Mesothelial cell of epicardium (in vitro differentiated cells): ENCODE data around the gene DUSP2. TPM values are rescaled to one million over a fixed set of nuclear protein-coding genes. Genes with fewer than 3 reads are reported as not detected.

Experiments
- DNase-seq, 2 experiments: peaks; one replicate each; pipeline ENCODE4 v3.0.0; 2021; ENCODE audit warnings: low spot score in 2 of 2; ENCODE audit not compliant: unreplicated experiment in 2 of 2
- H3K27ac Mint-ChIP-seq: 2 replicates; pipeline ENCODE4 v1.8.0; 2021; ENCODE audit warnings: mixed read lengths
- H3K27me3 Mint-ChIP-seq: 2 replicates; pipeline ENCODE4 v1.8.0; 2021; ENCODE audit warnings: low read depth, mixed read lengths
- H3K36me3 Mint-ChIP-seq: 2 replicates; pipeline ENCODE4 v1.8.0; 2021; ENCODE audit warnings: mixed read lengths
- H3K4me1 Mint-ChIP-seq: 2 replicates; pipeline ENCODE4 v1.8.0; 2021; ENCODE audit warnings: mixed read lengths
- H3K4me3 Mint-ChIP-seq: 2 replicates; pipeline ENCODE4 v1.8.0; 2021; ENCODE audit warnings: mild to moderate bottlenecking, moderate library complexity, mixed read lengths
- H3K9me3 Mint-ChIP-seq: 2 replicates; pipeline ENCODE4 v1.8.0; 2021; ENCODE audit warnings: mixed read lengths
- total RNA-seq: library from RNA; stranded (reverse); gene quantifications from 3 replicates; pipeline ENCODE4 v1.2.1, GENCODE V29; 2021
- TF ChIP-seq, protein P1 (sequence below): fragments of 200-600 bp; sonication (generic); IDR thresholded peaks from one replicate; pipeline ENCODE4 v1.5.0; 2021; ENCODE audit warnings: antibody characterized with exemption; ENCODE audit not compliant: unreplicated experiment

Gene DUSP2
- total RNA-seq, 1 donor from 2014 or later = 42.7 TPM

DNA sequence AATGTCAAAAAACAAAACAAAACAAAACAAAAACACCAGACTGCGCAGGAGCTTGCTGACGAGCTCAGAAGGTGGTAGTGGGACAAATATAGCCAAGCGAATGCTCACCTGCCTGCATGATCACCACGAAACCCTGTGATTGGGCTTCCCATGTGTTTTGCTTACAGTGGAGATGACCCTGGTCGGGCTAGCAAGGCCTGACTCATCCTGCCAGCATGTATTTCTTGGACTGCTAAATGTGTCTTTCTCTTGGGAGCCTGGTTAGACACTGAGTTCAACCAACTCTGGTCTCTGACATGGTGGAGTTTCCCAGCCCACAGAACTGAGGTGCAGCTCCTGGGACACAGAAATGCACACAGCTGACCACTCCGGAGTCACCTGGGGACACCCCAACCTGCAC lies 30.7 kb upstream of the DUSP2 start:
- no peak overlapping the region for H3K27ac Mint-ChIP-seq
- no peak for DNase-seq

DNA sequence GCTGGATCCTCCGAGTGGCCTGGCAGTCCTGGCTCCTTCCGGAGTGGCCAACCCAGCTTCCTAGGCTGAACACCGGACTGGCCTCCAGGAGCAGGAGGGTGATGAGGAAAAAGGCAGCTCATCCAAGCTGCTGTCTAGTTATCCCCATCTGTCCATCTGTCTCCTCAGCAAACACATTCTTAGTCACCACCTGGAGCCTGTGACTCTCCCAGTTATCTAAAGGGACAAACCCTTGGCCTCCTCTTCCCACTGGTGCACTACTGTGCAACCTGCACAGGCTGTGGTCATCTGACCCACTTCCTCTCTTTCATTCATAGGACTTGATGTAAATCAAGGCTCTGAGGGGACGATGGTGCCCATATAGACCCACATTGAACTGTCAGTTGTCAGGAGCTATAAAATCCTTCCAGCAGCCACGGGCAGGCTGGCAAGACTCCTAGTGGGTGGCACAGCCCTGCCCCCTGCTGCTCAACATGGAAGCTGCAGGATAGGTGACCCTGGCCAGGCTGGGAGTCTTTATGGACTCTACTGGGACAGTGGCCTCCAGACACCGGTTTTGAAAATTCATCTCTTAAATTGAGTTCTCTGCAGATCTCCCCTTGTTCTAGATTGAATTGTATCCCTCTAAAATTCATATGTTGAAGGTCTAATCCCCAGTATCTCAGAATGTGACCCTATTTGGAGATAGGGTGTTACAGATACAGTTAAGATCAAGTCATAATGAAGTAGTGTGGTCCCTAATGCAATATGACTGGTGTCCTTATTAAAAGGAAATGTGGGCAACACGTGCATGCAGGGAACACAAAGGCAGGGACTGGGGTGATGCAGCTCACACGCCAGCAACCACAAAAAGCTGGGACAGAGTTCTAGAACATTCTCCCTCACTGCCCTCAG lies 29.3 kb upstream of the DUSP2 start:
- peaks cover 9% of the 10 kb centered on the region for H3K4me1 Mint-ChIP-seq
- no peak overlapping the region for H3K27ac Mint-ChIP-seq
- no peak overlapping the region for H3K4me3 Mint-ChIP-seq
- TF ChIP-seq, protein P1, sequence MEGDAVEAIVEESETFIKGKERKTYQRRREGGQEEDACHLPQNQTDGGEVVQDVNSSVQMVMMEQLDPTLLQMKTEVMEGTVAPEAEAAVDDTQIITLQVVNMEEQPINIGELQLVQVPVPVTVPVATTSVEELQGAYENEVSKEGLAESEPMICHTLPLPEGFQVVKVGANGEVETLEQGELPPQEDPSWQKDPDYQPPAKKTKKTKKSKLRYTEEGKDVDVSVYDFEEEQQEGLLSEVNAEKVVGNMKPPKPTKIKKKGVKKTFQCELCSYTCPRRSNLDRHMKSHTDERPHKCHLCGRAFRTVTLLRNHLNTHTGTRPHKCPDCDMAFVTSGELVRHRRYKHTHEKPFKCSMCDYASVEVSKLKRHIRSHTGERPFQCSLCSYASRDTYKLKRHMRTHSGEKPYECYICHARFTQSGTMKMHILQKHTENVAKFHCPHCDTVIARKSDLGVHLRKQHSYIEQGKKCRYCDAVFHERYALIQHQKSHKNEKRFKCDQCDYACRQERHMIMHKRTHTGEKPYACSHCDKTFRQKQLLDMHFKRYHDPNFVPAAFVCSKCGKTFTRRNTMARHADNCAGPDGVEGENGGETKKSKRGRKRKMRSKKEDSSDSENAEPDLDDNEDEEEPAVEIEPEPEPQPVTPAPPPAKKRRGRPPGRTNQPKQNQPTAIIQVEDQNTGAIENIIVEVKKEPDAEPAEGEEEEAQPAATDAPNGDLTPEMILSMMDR = peak; percentile 87
- peaks cover 11% of the 10 kb centered on the region for H3K9me3 Mint-ChIP-seq
- peak; percentile 53 to 83 for DNase-seq
- no peaks in the 10 kb centered on the region for H3K36me3 Mint-ChIP-seq
- H3K27me3 Mint-ChIP-seq = peaks cover 12% of the 10 kb centered on the region

More for the DNA sequence above, 30.7 kb upstream of the DUSP2 start:
- Mint-ChIP-seq H3K36me3 (no peaks in the 10 kb centered on the region), H3K4me3 (no peak overlapping the region), H3K9me3 (no peaks in the 10 kb centered on the region), H3K27me3 (peaks cover 12% of the 10 kb centered on the region), H3K4me1 (peaks cover 10% of the 10 kb centered on the region)
- TF ChIP-seq, protein P1 = no peak

DNA sequence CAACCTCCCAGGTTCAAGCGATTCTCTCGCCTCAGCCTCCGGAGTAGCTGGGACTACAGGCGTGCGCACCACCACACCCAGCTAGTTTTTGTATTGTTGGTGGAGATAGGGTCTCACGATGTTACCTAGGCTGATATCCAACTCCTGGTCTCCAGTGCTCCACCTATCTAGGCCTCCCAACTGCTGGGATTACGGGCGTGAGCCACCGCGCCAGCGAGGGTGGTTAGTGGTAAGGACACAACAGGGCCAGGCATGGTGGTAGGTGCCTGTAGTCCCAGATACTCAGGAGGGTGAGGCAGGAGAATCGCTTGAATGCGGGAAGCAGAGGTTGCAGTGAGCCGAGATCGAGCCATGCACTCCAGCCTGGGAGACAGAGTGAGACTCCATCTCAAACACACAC lies 26.6 kb upstream of the DUSP2 start:
- Mint-ChIP-seq H3K9me3 (peaks cover 15% of the 10 kb centered on the region), H3K27ac (no peak overlapping the region), H3K27me3 (peaks cover 7% of the 10 kb centered on the region), H3K4me3 (no peak overlapping the region), H3K4me1 (peaks cover 7% of the 10 kb centered on the region), H3K36me3 (no peaks in the 10 kb centered on the region)
- DNase-seq = no peak
- TF ChIP-seq, protein P1 = no peak

DNA sequence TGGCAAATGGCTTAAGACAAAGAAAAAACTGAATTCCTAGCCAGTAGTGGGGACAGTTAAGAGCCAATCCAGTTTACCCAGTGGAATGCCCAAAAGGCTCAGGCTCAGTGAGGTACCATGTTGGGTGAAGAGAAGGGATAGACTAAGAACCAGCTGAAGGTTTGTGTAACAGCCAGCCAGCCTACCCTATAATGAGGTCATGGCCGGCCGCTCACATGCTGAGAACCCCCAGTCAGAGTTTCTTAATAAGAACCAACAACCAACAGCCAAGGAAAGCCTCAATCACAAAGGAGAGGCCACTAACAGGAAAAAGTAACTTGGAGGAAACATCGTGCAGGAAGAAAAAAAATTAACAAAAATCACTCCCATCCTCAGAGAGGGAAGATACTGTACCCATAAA lies 25.4 kb upstream of the DUSP2 start:
- Mint-ChIP-seq H3K27me3 (no peaks in the 10 kb centered on the region), H3K4me1 (peaks cover 7% of the 10 kb centered on the region), H3K4me3 (no peak overlapping the region), H3K9me3 (peaks cover 15% of the 10 kb centered on the region), H3K27ac (no peak overlapping the region), H3K36me3 (no peaks in the 10 kb centered on the region)
- no peak for DNase-seq
- TF ChIP-seq, protein P1 = no peak

DNA sequence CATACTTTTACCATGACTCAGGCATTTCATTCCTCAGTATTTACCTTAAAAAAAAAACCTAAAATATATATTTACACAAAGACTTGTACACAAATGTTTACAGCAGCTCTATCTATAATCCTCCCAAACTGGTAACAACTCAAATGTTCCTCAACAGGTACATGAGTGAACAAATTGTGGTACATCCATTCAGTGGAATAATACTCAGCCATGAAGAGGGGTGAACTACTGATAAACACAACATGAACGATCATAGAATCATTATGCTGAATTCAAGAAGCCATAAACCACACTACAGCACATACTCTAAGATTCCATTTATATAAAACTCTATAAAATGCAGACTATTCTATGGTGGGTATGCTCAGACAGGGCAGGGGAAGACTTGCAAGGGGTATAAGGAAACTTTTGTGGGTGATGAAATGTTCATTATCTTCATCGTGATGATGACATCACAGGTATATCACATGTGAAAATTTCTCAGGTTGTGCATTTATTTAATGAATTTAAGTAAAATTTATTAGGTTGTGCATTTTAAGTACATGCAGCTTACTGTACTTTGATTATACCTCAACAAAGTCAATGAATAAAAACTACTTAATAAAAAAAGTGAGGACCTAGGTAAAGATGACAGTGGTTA lies 24.7 kb upstream of the DUSP2 start:
- H3K27me3 Mint-ChIP-seq = no peaks in the 10 kb centered on the region
- no peak overlapping the region for H3K27ac Mint-ChIP-seq

More for the DNA sequence above, 24.7 kb upstream of the DUSP2 start:
- peaks cover 15% of the 10 kb centered on the region for H3K9me3 Mint-ChIP-seq
- no peaks in the 10 kb centered on the region for H3K36me3 Mint-ChIP-seq
- DNase-seq = no peak
- no peak overlapping the region for H3K4me3 Mint-ChIP-seq
- H3K4me1 Mint-ChIP-seq = peaks cover 7% of the 10 kb centered on the region
- TF ChIP-seq, protein P1 = no peak
